Stomach (tissue), 9 donors: ENCODE measurements around the gene CERK. TPM values are rescaled to one million over a fixed set of nuclear protein-coding genes. Genes with fewer than 3 reads are reported as not detected.

Experiments used
- DNase-seq, 2 donors: peaks; one replicate each; pipeline versions ENCODE4 v3.0.0 to v3.0.0-alpha.2; 2013 to 2019
- H3K27ac ChIP-seq, 5 donors: fragments of 200-600 bp in 4 of 5; sonication (generic) in 4 of 5; one replicate each; pipeline ENCODE4 v1.5.1; 2013 to 2019; ENCODE audit warnings: mild to moderate bottlenecking in 1 of 5, moderate library complexity in 1 of 5
- H3K27me3 ChIP-seq, 3 donors: fragments of 200-600 bp; sonication (generic); one replicate each; pipeline ENCODE4 v1.5.1; 2017 to 2019; ENCODE audit warnings: mixed run types in 1 of 3
- H3K36me3 ChIP-seq, 4 donors: fragments of 200-600 bp; sonication (generic); 1 replicate in 3 of 4; 2 replicates in 1 of 4; pipeline ENCODE4 v1.5.1; 2016 to 2019
- H3K4me1 ChIP-seq, 4 donors: fragments of 200-600 bp; sonication (generic); one replicate each; pipeline ENCODE4 v1.5.1; 2016 to 2019
- H3K4me3 ChIP-seq, 4 donors: fragments of 200-600 bp; sonication (generic) in 3 of 4; one replicate each; pipeline ENCODE4 v1.5.1; 2016 to 2019; ENCODE audit warnings: mild to moderate bottlenecking in 1 of 4
- H3K9me3 ChIP-seq, 4 donors: fragments of 200-600 bp; sonication (generic); one replicate each; pipeline ENCODE4 v1.5.1; 2016 to 2019
- EP300 ChIP-seq: sonication (generic); formaldehyde crosslinking; IDR thresholded peaks from one replicate; pipeline ENCODE4 v1.6.1; 2017; ENCODE audit warnings: antibody characterized with exemption
- POLR2A ChIP-seq, 4 donors: fragments of 450-650 bp; IDR thresholded peaks; one replicate each; pipeline ENCODE4 v1.6.1; 2016; ENCODE audit warnings: antibody characterized with exemption in 4 of 4, control low read depth in 2 of 4, mild to moderate bottlenecking in 1 of 4, moderate library complexity in 1 of 4
- POLR2AphosphoS5 ChIP-seq, 3 donors: sonication (generic); formaldehyde crosslinking; IDR thresholded peaks; one replicate each; pipeline ENCODE4 v1.6.1; 2016; ENCODE audit warnings: antibody characterized with exemption in 3 of 3
- WGBS, 5 donors: extraction: QIAGEN DNeasy Blood & Tissue Kit in 3 of 5; methylation state at CpG; one replicate each; pipeline versions ENCODE4 v1.1.5 to v1.1.7; 2013 to 2018; 5-methylcytosine and 5-hydroxymethylcytosine counted together
- intact Hi-C: fragments of 100-400 bp; cut with DNase I; formaldehyde crosslinking; loops from one replicate; pipeline ENCODE4 v1.15.1; 2023; ENCODE audit warnings: low total_unique reads
- polyA plus RNA-seq, 3 donors: library from polyadenylated mRNA; stranded (reverse); fragments of 200-250 nt; gene quantifications; one replicate each; pipeline ENCODE4 v1.2.3, GENCODE V29; 2013
- total RNA-seq, 5 donors: library from RNA; depleted of rRNA; stranded (reverse); fragments of >200 nt; gene quantifications; one replicate each; pipeline versions ENCODE4 v1.1.0 to v1.2.3, GENCODE V29; 2014 to 2016
- TF ChIP-seq, protein P1 (sequence below), 7 experiments: fragments of 450-650 bp in 4 of 7; fragments of 200-600 bp in 3 of 7; sonication (generic) in 3 of 7; IDR thresholded peaks; one replicate each; pipeline ENCODE4 v1.5.1; 2016 to 2019; ENCODE audit warnings: antibody characterized with exemption in 7 of 7, control low read depth in 2 of 7, mild to moderate bottlenecking in 1 of 7
- donor health status: healthy with polysubstance abuse.
- donor health status: Bipolar disorder and iron deficiency.
- donor health status: healthy.

CERK gene
- total and polyA plus RNA-seq, 8 donors, result 12.5 to 59.4 (median 31.5) TPM

DNA sequence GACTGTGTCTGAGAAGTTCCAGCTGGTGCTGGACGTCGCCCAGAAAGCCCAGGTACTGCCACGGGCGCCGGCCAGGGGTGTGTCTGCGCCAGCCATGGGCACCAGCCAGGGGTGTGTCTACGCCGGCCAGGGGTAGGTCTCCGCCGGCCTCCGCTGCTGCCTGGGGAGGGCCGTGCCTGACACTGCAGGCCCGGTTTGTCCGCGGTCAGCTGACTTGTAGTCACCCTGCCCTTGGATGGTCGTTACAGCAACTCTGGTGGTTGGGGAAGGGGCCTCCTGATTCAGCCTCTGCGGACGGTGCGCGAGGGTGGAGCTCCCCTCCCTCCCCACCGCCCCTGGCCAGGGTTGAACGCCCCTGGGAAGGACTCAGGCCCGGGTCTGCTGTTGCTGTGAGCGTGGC lies 69.9 kb downstream of the CERK start:
- intact Hi-C loops, result no loop called here
- peaks cover 57 to 97% (median 85%) of the 10 kb centered on the region in 4 donors for H3K36me3 ChIP-seq
- H3K27ac ChIP-seq, result peak overlapping the region in 2 of 5 donors; percentile 34 to 60
- TF ChIP-seq, protein P1, sequence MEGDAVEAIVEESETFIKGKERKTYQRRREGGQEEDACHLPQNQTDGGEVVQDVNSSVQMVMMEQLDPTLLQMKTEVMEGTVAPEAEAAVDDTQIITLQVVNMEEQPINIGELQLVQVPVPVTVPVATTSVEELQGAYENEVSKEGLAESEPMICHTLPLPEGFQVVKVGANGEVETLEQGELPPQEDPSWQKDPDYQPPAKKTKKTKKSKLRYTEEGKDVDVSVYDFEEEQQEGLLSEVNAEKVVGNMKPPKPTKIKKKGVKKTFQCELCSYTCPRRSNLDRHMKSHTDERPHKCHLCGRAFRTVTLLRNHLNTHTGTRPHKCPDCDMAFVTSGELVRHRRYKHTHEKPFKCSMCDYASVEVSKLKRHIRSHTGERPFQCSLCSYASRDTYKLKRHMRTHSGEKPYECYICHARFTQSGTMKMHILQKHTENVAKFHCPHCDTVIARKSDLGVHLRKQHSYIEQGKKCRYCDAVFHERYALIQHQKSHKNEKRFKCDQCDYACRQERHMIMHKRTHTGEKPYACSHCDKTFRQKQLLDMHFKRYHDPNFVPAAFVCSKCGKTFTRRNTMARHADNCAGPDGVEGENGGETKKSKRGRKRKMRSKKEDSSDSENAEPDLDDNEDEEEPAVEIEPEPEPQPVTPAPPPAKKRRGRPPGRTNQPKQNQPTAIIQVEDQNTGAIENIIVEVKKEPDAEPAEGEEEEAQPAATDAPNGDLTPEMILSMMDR (IDR thresholded peaks at IDR 0.05), result no peak
- TF ChIP-seq POLR2A (IDR thresholded peaks at IDR 0.05) (no peak), POLR2AphosphoS5 (IDR thresholded peaks at IDR 0.05) (no peak), EP300 (no peak)
- H3K4me3 ChIP-seq, result no peak overlapping the region
- WGBS, 5 donors, result 61 to 82% (median 71%) methylated on average over 13 to 24 of the region's 24 CpGs; no CpG with 5 or more reads in 1 of the 5 donors
- H3K9me3 ChIP-seq, result no peaks in the 10 kb centered on the region
- DNase-seq, result peak in 1 of 2 donors; percentile 76
- H3K4me1 ChIP-seq, result peaks cover 0 to 14% (median 0%) of the 10 kb centered on the region in 4 donors
- no peaks in the 10 kb centered on the region for H3K27me3 ChIP-seq

DNA sequence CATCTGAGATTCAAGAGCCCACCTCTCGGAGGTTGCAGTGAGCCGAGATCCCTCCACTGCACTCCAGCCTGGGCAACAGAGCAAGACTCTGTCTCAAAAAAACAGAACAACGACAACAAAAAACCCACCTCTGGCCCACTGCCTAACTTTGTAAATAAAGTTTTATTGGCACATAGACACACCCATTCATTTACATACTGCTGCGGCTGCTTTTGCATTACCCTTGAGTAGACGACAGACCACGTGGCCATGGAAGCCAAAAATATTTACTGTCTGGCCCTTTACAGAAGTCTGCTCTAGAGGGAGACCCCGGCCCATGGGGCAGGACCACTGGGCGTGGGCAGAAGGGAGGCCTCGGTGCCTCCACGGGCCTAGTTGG lies 70.8 kb downstream of the CERK start:
- H3K27me3 ChIP-seq, result no peaks in the 10 kb centered on the region
- H3K4me1 ChIP-seq, result peaks cover 0 to 14% (median 0%) of the 10 kb centered on the region in 4 donors
- DNase-seq, result no peak
- H3K4me3 ChIP-seq, result no peak overlapping the region
- TF ChIP-seq POLR2AphosphoS5 (IDR thresholded peaks at IDR 0.05) (no peak), EP300 (no peak), POLR2A (IDR thresholded peaks at IDR 0.05) (no peak)
- TF ChIP-seq, protein P1 (IDR thresholded peaks at IDR 0.05), result no peak
- H3K9me3 ChIP-seq, result no peaks in the 10 kb centered on the region
- intact Hi-C loops, result no loop called here
- 85 to 93% (median 89%) methylated on average over 10 of the region's 10 CpGs for WGBS, 5 donors
- H3K36me3 ChIP-seq, result peaks cover 54 to 97% (median 87%) of the 10 kb centered on the region in 4 donors
- no peak overlapping the region for H3K27ac ChIP-seq

DNA sequence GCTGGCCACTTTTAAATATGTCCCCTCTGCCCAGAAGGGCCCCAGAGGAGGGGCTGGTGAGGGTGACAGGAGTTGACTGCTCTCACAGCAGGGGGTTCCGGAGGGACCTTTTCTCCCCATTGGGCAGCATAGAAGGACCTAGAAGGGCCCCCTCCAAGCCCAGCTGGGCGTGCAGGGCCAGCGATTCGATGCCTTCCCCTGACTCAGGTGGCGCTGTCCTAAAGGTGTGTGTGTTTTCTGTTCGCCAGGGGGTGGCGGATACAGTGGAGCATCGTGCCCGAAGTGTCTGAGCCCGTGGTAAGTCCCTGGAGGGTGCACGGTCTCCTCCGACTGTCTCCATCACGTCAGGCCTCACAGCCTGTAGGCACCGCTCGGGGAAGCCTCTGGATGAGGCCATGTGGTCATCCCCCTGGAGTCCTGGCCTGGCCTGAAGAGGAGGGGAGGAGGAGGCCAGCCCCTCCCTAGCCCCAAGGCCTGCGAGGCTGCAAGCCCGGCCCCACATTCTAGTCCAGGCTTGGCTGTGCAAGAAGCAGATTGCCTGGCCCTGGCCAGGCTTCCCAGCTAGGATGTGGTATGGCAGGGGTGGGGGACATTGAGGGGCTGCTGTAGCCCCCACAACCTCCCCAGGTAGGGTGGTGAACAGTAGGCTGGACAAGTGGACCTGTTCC lies 71.3 kb downstream of the CERK start:
- TF ChIP-seq POLR2A (IDR thresholded peaks at IDR 0.05), result no peak
- TF ChIP-seq, protein P1 (IDR thresholded peaks at IDR 0.05), result no peak
- WGBS, 5 donors, result 97 to 100% (median 98%) methylated on average over 4 to 17 of the region's 17 CpGs
- intact Hi-C loops, result no loop called here
- DNase-seq, result no peak
- Histone ChIP-seq H3K4me3 (no peak overlapping the region), H3K9me3 (no peaks in the 10 kb centered on the region), H3K27ac (no peak overlapping the region), H3K4me1 (peaks cover 0 to 10% (median 0%) of the 10 kb centered on the region in 4 donors), H3K36me3 (peaks cover 54 to 98% (median 92%) of the 10 kb centered on the region in 4 donors), H3K27me3 (no peaks in the 10 kb centered on the region)

DNA sequence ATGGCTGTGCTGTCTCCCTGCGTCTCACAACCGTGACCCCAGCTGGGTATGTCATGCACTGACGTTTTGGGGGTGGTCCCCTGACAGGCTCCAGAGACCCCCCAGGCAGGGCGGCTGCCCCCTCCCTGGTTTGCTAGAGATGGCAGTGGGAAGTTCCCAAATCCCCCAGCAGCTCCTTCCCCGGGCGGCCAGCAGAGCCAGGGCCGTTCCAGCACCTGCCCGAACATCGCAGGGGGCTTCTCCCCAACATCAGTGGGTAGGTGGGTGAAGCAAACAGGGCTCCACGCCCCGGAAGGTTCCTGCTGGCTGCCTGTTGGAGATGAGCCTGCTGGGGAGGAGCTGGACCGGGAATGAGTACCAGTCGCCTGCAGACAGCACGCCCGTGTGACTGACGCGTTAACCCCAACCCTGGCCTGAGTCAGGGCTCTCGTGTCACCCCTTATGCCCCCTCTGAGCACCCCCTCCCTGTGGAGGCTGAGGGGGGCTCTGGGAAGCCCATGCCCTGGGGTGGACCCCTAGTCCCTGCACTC lies 72.2 kb downstream of the CERK start:
- no peak overlapping the region for H3K27ac ChIP-seq
- H3K4me1 ChIP-seq, result peaks cover 4 to 18% (median 7%) of the 10 kb centered on the region in 4 donors
- peaks cover 51 to 98% (median 93%) of the 10 kb centered on the region in 4 donors for H3K36me3 ChIP-seq
- intact Hi-C loops, result no loop called here
- no peaks in the 10 kb centered on the region for H3K9me3 ChIP-seq
- H3K27me3 ChIP-seq, result no peaks in the 10 kb centered on the region
- no peak overlapping the region for H3K4me3 ChIP-seq
- WGBS, 5 donors, result 88 to 98% (median 95%) methylated on average over 5 to 18 of the region's 18 CpGs
- DNase-seq, result no peak
- TF ChIP-seq POLR2A (IDR thresholded peaks at IDR 0.05) (no peak), EP300 (no peak), POLR2AphosphoS5 (IDR thresholded peaks at IDR 0.05) (no peak)
- TF ChIP-seq, protein P1 (IDR thresholded peaks at IDR 0.05), result no peak
